HCT116 (cell line): ENCODE results near the gene C15orf61. TPM values are rescaled to one million over a fixed set of nuclear protein-coding genes. Genes with fewer than 3 reads are reported as not detected.

Experiments used
- ATAC-seq: fragments of 200-7000 bp; cut with Tn5 transposase; 2 replicates; pipeline ENCODE4 v1.9.1; 2020; ENCODE audit warnings: mild to moderate bottlenecking, moderate library complexity
- BruUV-seq: library from RNA; stranded (reverse); fragments of 400-500 nt; replicated peaks from 2 replicates; lab custom pipeline; 2021; lab: Mats Ljungman, UMichigan
- CTCF ChIA-PET: fragments of 300-600 bp; sonication (Branson Sonifier 250); formaldehyde crosslinking; loops from one replicate; lab custom pipeline; 2021; ENCODE audit warnings: antibody characterized with exemption; lab: Charles Lee
- POLR2A ChIA-PET: fragments of 300-600, 350-600 bp; sonication (Branson Sonifier 250); formaldehyde crosslinking; loops from one replicate; lab custom pipeline; 2021; ENCODE audit warnings: antibody characterized with exemption; lab: Charles Lee
- RAD21 ChIA-PET, 2 experiments: fragments of 300-600 bp; sonication (Branson Sonifier 250); formaldehyde crosslinking; loops; one replicate each; lab custom pipeline; 2023; ENCODE audit warnings: low total read pairs in 2 of 2; ENCODE audit not compliant: uncharacterized antibody in 2 of 2, unreplicated experiment in 2 of 2, low non-redundant PET in 1 of 2; lab: Charles Lee
- DNase-seq: peaks from one replicate; pipeline ENCODE4 v3.0.0-alpha.2; 2010; ENCODE audit warnings: low read depth, low spot score
- H2AFZ ChIP-seq: fragments of 200-600 bp; shearing (Covaris generic), sonication (generic); 2 replicates; pipeline ENCODE4 v1.6.1; 2017; ENCODE audit warnings: low read depth, mixed run types, mixed read lengths, antibody characterized with exemption, low read length; ENCODE audit not compliant: poor library complexity, severe bottlenecking
- H3K27ac ChIP-seq: 2 replicates; pipeline ENCODE4 v1.5.1; 2012; ENCODE audit warnings: low read depth, low read length
- H3K27me3 ChIP-seq: fragments of 200-600 bp; sonication (generic); 2 replicates; pipeline ENCODE4 v1.6.1; 2016; ENCODE audit warnings: mixed run types, low read length, mixed read lengths; ENCODE audit not compliant: insufficient read depth
- H3K36me3 ChIP-seq, 2 experiments: fragments of 200-500 bp in 1 of 2; fragments of 200-600 bp in 1 of 2; sonication (Bioruptor generic) in 1 of 2; sonication (generic) in 1 of 2; 2 replicates each; pipeline versions ENCODE4 v1.5.1 to v1.6.1; 2014 to 2016; ENCODE audit warnings: low read length in 2 of 2, inconsistent platforms in 1 of 2, mixed read lengths in 1 of 2, mixed run types in 1 of 2; ENCODE audit not compliant: insufficient read depth in 2 of 2, control insufficient read depth in 1 of 2
- H3K4me1 ChIP-seq, 2 experiments: fragments of 200-600 bp in 1 of 2; sonication (generic) in 1 of 2; 2 replicates each; pipeline versions ENCODE4 v1.5.1 to v1.6.1; 2012 to 2017; ENCODE audit warnings: low read length in 2 of 2, inconsistent platforms in 1 of 2, mild to moderate bottlenecking in 1 of 2, mixed read lengths in 1 of 2, mixed run types in 1 of 2, moderate library complexity in 1 of 2; ENCODE audit not compliant: insufficient read depth in 2 of 2, control insufficient read depth in 1 of 2
- H3K4me2 ChIP-seq: fragments of 200-600 bp; sonication (generic); 2 replicates; pipeline ENCODE4 v1.6.1; 2017; ENCODE audit warnings: mixed run types, low read length, mixed read lengths
- H3K4me3 ChIP-seq, 2 experiments: fragments of 200-600 bp in 1 of 2; sonication (generic) in 1 of 2; replicated peaks in 1 of 2; 2 replicates each; pipeline ENCODE4 v1.5.1; 2011 to 2016; ENCODE audit warnings: low read length in 2 of 2, control low read depth in 1 of 2, low read depth in 1 of 2, mild to moderate bottlenecking in 1 of 2, mixed read lengths in 1 of 2, mixed run types in 1 of 2
- H3K79me2 ChIP-seq: fragments of 200-600 bp; sonication (generic); 2 replicates; pipeline ENCODE4 v1.6.1; 2017; ENCODE audit warnings: mild to moderate bottlenecking, mixed run types, low read length, moderate library complexity, mixed read lengths; ENCODE audit not compliant: insufficient read depth
- H3K9ac ChIP-seq: fragments of 200-600 bp; sonication (generic); 2 replicates; pipeline ENCODE4 v1.6.1; 2016; ENCODE audit warnings: low read length, mixed read lengths
- H3K9me2 ChIP-seq: fragments of 200-600 bp; sonication (generic), shearing (Covaris generic); 2 replicates; pipeline ENCODE4 v1.6.1; 2017; ENCODE audit warnings: mixed run types, mild to moderate bottlenecking, moderate library complexity; ENCODE audit not compliant: insufficient read depth
- H3K9me3 ChIP-seq, 2 experiments: fragments of 200-500 bp in 1 of 2; fragments of 200-600 bp in 1 of 2; sonication (Bioruptor generic) in 1 of 2; sonication (generic) in 1 of 2; 2 replicates each; pipeline ENCODE4 v1.6.1; 2014 to 2017; ENCODE audit warnings: low read length in 2 of 2, mixed read lengths in 2 of 2, inconsistent platforms in 1 of 2, low read depth in 1 of 2, mild to moderate bottlenecking in 1 of 2, mixed run types in 1 of 2, moderate library complexity in 1 of 2; ENCODE audit not compliant: control insufficient read depth in 1 of 2, insufficient read depth in 1 of 2
- H4K20me1 ChIP-seq: fragments of 200-600 bp; sonication (generic), shearing (Covaris generic); 2 replicates; pipeline ENCODE4 v1.6.1; 2017; ENCODE audit warnings: mixed run types, mild to moderate bottlenecking, moderate library complexity; ENCODE audit not compliant: insufficient read depth
- CEBPB ChIP-seq: IDR thresholded peaks from 2 replicates; pipeline ENCODE4 v1.6.1; 2012; ENCODE audit warnings: low read depth
- ELF1 ChIP-seq: IDR thresholded peaks from 2 replicates; pipeline ENCODE4 v1.6.1; 2012; ENCODE audit warnings: low read depth, borderline replicate concordance
- EZH2 ChIP-seq: fragments of 200-600 bp; sonication (generic); IDR thresholded peaks from 2 replicates; pipeline ENCODE4 v1.6.1; 2017; ENCODE audit warnings: antibody characterized with exemption, mixed run types
- EZH2phosphoT487 ChIP-seq: fragments of 200-600 bp; IDR thresholded peaks from 2 replicates; pipeline ENCODE4 v1.6.1; 2018; ENCODE audit warnings: antibody characterized with exemption, borderline replicate concordance
- FOSL1 ChIP-seq: IDR thresholded peaks from 2 replicates; pipeline ENCODE4 v1.6.1; 2012; ENCODE audit warnings: low read depth
- JUND ChIP-seq: IDR thresholded peaks from 2 replicates; pipeline ENCODE4 v1.6.1; 2012
- POLR2A ChIP-seq: IDR thresholded peaks from 2 replicates; pipeline ENCODE4 v1.7.0; 2011; ENCODE audit warnings: borderline replicate concordance; ENCODE audit not compliant: insufficient read depth, insufficient read length; ENCODE audit errors: extremely low read depth
- POLR2AphosphoS5 ChIP-seq: IDR thresholded peaks from 2 replicates; pipeline ENCODE4 v1.6.1; 2011; ENCODE audit warnings: mild to moderate bottlenecking, low read depth, low read length, moderate library complexity
- RAD21 ChIP-seq: IDR thresholded peaks from 2 replicates; pipeline ENCODE4 v1.6.1; 2012; ENCODE audit warnings: low read depth, mild to moderate bottlenecking
- SP1 ChIP-seq: IDR thresholded peaks from 2 replicates; pipeline ENCODE4 v1.6.1; 2012; ENCODE audit warnings: low read depth
- SRF ChIP-seq: IDR thresholded peaks from 2 replicates; pipeline ENCODE4 v1.6.1; 2012; ENCODE audit warnings: low read depth
- TCF7L2 ChIP-seq: IDR thresholded peaks from 2 replicates; pipeline ENCODE4 v1.7.0; 2011; ENCODE audit warnings: borderline replicate concordance, inconsistent platforms; ENCODE audit not compliant: insufficient read depth, insufficient read length; ENCODE audit errors: extremely low read depth
- ZNF274 ChIP-seq: fragments of 200-500 bp; sonication (Bioruptor generic); IDR thresholded peaks from 2 replicates; pipeline ENCODE4 v1.6.1; 2014; ENCODE audit warnings: mild to moderate bottlenecking, low read depth, low read length, inconsistent platforms
- intact Hi-C: fragments of 100-400 bp; cut with micrococcal nuclease; formaldehyde crosslinking; loops from 2 replicates; pipeline ENCODE4 v1.10.0; 2022
- total RNA-seq: library from RNA; stranded (reverse); gene quantifications from one replicate; pipeline ENCODE4 v1.2.1, GENCODE V29; 2021; ENCODE audit not compliant: unreplicated experiment
- TF ChIP-seq, protein P1 (sequence below): IDR thresholded peaks from 2 replicates; pipeline ENCODE4 v1.6.1; 2012; ENCODE audit warnings: low read depth
- TF ChIP-seq, protein P2 (sequence below): IDR thresholded peaks from 2 replicates; pipeline ENCODE4 v1.6.1; 2012
- TF ChIP-seq, protein P3 (sequence below): IDR thresholded peaks from 2 replicates; pipeline ENCODE4 v1.6.1; 2012

C15orf61 gene
- total RNA-seq, 1 experiment from 2014 or later, result 9.9 TPM

DNA sequence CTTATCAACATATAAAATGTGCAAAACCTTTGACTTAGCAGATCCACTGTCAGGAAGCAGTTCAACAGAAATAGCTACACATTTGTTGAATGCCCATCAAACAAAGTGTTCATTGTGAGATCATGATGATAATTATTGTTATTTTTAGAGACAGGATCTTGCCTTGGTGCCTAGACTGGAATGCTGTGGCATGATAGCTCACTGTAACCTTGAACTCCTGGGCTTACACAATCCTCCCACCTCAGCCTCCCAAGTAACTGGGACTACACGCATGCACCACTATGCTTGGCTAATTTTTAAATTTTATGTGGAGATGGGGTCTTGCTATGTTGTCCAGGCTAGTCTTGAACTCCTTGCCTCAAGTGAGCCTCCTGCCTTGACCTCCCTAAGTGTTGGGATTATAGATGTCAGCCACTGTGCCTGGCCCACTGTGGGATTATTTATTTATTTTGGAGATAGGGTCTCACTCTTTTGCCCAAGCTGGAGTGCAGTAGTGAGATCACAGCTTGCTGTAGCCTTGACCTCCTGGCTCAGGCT is 30.3 kb downstream of the C15orf61 start:
- CTCF ChIA-PET, result no interaction called here
- Histone ChIP-seq H3K27me3 (no peaks in the 10 kb centered on the region), H3K36me3 (no peaks in the 10 kb centered on the region), H3K9me2 (no peaks in the 10 kb centered on the region), H2AFZ (no peak overlapping the region), H3K9me3 (no peaks in the 10 kb centered on the region), H3K27ac (no peak overlapping the region), H3K79me2 (no peaks in the 10 kb centered on the region), H3K4me3 (no peak overlapping the region), H3K9ac (no peak overlapping the region), H4K20me1 (no peaks in the 10 kb centered on the region), H3K4me2 (no peak overlapping the region), H3K4me1 (no peaks in the 10 kb centered on the region)
- ATAC-seq (no peak), DNase-seq (no peak)
- POLR2A ChIA-PET, result no interaction called here
- no TSS peak for BruUV-seq
- intact Hi-C loops, result no loop called here
- TF ChIP-seq CEBPB (no peak), JUND (no peak), EZH2phosphoT487 (no peak), SP1 (no peak), SRF (no peak), RAD21 (no peak), ZNF274 (no peak), EZH2 (no peak), POLR2A (no peak), POLR2AphosphoS5 (no peak), FOSL1 (no peak), TCF7L2 (no peak), ELF1 (no peak)
- TF ChIP-seq, protein P1, sequence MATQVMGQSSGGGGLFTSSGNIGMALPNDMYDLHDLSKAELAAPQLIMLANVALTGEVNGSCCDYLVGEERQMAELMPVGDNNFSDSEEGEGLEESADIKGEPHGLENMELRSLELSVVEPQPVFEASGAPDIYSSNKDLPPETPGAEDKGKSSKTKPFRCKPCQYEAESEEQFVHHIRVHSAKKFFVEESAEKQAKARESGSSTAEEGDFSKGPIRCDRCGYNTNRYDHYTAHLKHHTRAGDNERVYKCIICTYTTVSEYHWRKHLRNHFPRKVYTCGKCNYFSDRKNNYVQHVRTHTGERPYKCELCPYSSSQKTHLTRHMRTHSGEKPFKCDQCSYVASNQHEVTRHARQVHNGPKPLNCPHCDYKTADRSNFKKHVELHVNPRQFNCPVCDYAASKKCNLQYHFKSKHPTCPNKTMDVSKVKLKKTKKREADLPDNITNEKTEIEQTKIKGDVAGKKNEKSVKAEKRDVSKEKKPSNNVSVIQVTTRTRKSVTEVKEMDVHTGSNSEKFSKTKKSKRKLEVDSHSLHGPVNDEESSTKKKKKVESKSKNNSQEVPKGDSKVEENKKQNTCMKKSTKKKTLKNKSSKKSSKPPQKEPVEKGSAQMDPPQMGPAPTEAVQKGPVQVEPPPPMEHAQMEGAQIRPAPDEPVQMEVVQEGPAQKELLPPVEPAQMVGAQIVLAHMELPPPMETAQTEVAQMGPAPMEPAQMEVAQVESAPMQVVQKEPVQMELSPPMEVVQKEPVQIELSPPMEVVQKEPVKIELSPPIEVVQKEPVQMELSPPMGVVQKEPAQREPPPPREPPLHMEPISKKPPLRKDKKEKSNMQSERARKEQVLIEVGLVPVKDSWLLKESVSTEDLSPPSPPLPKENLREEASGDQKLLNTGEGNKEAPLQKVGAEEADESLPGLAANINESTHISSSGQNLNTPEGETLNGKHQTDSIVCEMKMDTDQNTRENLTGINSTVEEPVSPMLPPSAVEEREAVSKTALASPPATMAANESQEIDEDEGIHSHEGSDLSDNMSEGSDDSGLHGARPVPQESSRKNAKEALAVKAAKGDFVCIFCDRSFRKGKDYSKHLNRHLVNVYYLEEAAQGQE, result no peak
- TF ChIP-seq, protein P2, sequence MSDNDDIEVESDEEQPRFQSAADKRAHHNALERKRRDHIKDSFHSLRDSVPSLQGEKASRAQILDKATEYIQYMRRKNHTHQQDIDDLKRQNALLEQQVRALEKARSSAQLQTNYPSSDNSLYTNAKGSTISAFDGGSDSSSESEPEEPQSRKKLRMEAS, result no peak
- TF ChIP-seq, protein P3, sequence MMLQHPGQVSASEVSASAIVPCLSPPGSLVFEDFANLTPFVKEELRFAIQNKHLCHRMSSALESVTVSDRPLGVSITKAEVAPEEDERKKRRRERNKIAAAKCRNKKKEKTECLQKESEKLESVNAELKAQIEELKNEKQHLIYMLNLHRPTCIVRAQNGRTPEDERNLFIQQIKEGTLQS, result no peak
- RAD21 ChIA-PET, result no interaction called here
